GM23248 (cell line): ENCODE measurements around the gene PLXDC2.

ENCODE experiments used
- EZH2 ChIP-seq: fragments of 200-600 bp; sonication (generic); IDR thresholded peaks from 2 replicates; pipeline ENCODE4 v1.6.1; 2018; ENCODE audit warnings: antibody characterized with exemption, mild to moderate bottlenecking; ENCODE audit not compliant: insufficient read depth, poor library complexity, severe bottlenecking
- EZH2phosphoT487 ChIP-seq: fragments of 200-600 bp; sonication (generic); IDR thresholded peaks from 2 replicates; pipeline ENCODE4 v1.6.1; 2018; ENCODE audit warnings: antibody characterized with exemption, moderate library complexity, mild to moderate bottlenecking, low read depth; ENCODE audit not compliant: insufficient read depth

DNA sequence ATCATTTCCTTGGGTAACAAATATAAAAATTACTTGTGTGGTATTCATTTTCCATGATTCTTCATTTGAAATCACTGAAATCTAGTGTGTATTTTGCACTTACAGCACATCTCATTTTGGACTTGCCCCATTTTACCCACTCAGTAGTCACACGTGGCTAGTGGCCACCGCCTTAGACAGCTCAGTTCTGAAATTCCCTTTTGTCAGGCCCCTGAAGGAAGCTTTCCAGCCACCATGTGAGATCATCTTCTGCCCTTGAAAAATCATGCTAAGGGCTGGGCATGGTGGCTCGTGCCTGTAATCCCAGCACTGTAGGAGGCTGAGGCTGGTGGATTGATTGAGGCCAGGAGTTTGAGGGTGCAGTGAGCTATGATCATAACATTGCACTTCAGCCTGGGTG is 79.3 kb downstream of the PLXDC2 start:
- TF ChIP-seq EZH2phosphoT487 (no peak), EZH2 (no peak)
